ENCODE results near the gene GPR32.

Gene GPR32

GRCh38 chr19:50801107-50801506 is 30.8 kb downstream of the GPR32 start (continued):
- TF ChIP-seq PRDM10 (tag by site-specific recombination; IDR thresholded peaks at IDR 0.05) (peak; percentile 62), ZNF140 (tag by site-specific recombination; IDR thresholded peaks at IDR 0.05) (no peak), ZNF580 (tag by site-specific recombination; IDR thresholded peaks at IDR 0.05) (no peak), ZNF391 (tag by site-specific recombination; IDR thresholded peaks at IDR 0.05; ENCODE audit: borderline replicate concordance, low read depth) (no peak), ZNF114 (tag by site-specific recombination; IDR thresholded peaks at IDR 0.05) (no peak), HOXA7 (CRISPR knock-in tag; IDR thresholded peaks at IDR 0.05; ENCODE audit: borderline replicate concordance) (no peak), ZNF214 (tag by site-specific recombination; IDR thresholded peaks at IDR 0.05; ENCODE audit: borderline replicate concordance) (no peak), ZNF623 (tag by site-specific recombination; IDR thresholded peaks at IDR 0.05) (peak; percentile 76), ZNF280D (tag by site-specific recombination; IDR thresholded peaks at IDR 0.05) (no peak), ZBTB20 (tag by site-specific recombination; IDR thresholded peaks at IDR 0.05) (peak; percentile 56; the same call in 1 of the 2 replicates), KLF10 (tag by site-specific recombination; IDR thresholded peaks at IDR 0.05) (no peak), PBX3 (CRISPR knock-in tag; IDR thresholded peaks at IDR 0.05) (no peak), ZNF404 (tag by site-specific recombination; IDR thresholded peaks at IDR 0.05) (no peak), ZSCAN4 (tag by site-specific recombination; IDR thresholded peaks at IDR 0.05) (no peak), ZNF146 (tag by site-specific recombination; IDR thresholded peaks at IDR 0.05) (no peak), ZNF664 (tag by site-specific recombination; IDR thresholded peaks at IDR 0.05) (no peak), ZNF37A (tag by site-specific recombination; IDR thresholded peaks at IDR 0.05) (no peak), ZNF510 (tag by site-specific recombination; IDR thresholded peaks at IDR 0.05; ENCODE audit: insufficient replicate concordance) (no peak), ZNF112 (tag by site-specific recombination; IDR thresholded peaks at IDR 0.05) (no peak), ZNF596 (tag by site-specific recombination; IDR thresholded peaks at IDR 0.05) (no peak), ZNF121 (tag by site-specific recombination; IDR thresholded peaks at IDR 0.05) (no peak), REPIN1 (tag by site-specific recombination; IDR thresholded peaks at IDR 0.05; ENCODE audit: low read depth) (no peak)
